Activated CD8-positive, alpha-beta memory T cell treated with anti-CD3 and anti-CD28 coated beads for 1 hour (primary cell): Measurements from ENCODE around the gene DDX59.

Experiments used
- DNase-seq, 2 donors: peaks; one replicate each; pipeline ENCODE4 v3.0.0-alpha.2; 2020; ENCODE audit warnings: low read depth in 1 of 2; ENCODE audit errors: extremely low read depth in 1 of 2

The DDX59 gene

GRCh38 chr1:200671235-200671786 lies 1.6 kb upstream of the DDX59 start:
- no peak for DNase-seq

- DNase-seq, result no peak
These were observed 773 bp upstream of the DDX59 start for GRCh38 chr1:200670242-200671118.

GRCh38 chr1:200668514-200669313 lies 993 bp downstream of the DDX59 start:
- no peak for DNase-seq

- no peak for DNase-seq
These were observed 3.4 kb downstream of the DDX59 start for GRCh38 chr1:200666309-200666708.

- no peak for DNase-seq
These were observed 3.8 kb downstream of the DDX59 start for GRCh38 chr1:200665861-200666260.

- DNase-seq, result no peak
These were observed 9.0 kb downstream of the DDX59 start for GRCh38 chr1:200660719-200661118.

- DNase-seq, result no peak
These were observed 10.4 kb downstream of the DDX59 start for GRCh38 chr1:200659269-200659668.

GRCh38 chr1:200658037-200658818 lies 11.5 kb downstream of the DDX59 start:
- DNase-seq, result no peak

GRCh38 chr1:200654660-200655059 lies 15.0 kb downstream of the DDX59 start:
- no peak for DNase-seq

GRCh38 chr1:200653022-200653462 lies 16.7 kb downstream of the DDX59 start:
- DNase-seq, result no peak

- DNase-seq, result no peak
These were observed 17.3 kb downstream of the DDX59 start for GRCh38 chr1:200652378-200652777.

- no peak for DNase-seq
These were observed 23.2 kb downstream of the DDX59 start for GRCh38 chr1:200646515-200646914.

GRCh38 chr1:200644021-200644420 lies 25.7 kb downstream of the DDX59 start:
- no peak for DNase-seq

- no peak for DNase-seq
These were observed 27.2 kb downstream of the DDX59 start for GRCh38 chr1:200642481-200642880.

GRCh38 chr1:200640963-200641401 lies 28.7 kb downstream of the DDX59 start:
- no peak for DNase-seq

- DNase-seq, result no peak
These were observed 29.2 kb downstream of the DDX59 start for GRCh38 chr1:200640373-200640962.

- DNase-seq, result no peak
These were observed 31.6 kb downstream of the DDX59 start for GRCh38 chr1:200638073-200638472.

GRCh38 chr1:200636681-200637080 lies 33.0 kb downstream of the DDX59 start:
- DNase-seq, result no peak

- no peak for DNase-seq
These were observed 35.2 kb downstream of the DDX59 start for GRCh38 chr1:200634261-200635122.
